Activated CD4-positive, alpha-beta T cell treated with anti-CD3 and anti-CD28 coated beads, Interleukin-2, amount 10 ng/mL, durations not matched to agents 7 days and 5 days (primary cell): ENCODE measurements around the gene DAGLB. TPM values are rescaled to one million over a fixed set of nuclear protein-coding genes. Genes with fewer than 3 reads are reported as not detected.
"Not testable (repeated sequence)": the region's sequence is repeated elsewhere in the genome, so short reads cannot be mapped to it uniquely, and the experiment has no call there.

Experiments used
- CTCF ChIA-PET: fragments of 350-600 bp; sonication (Branson Sonifier 250); formaldehyde crosslinking; loops from one replicate; lab custom pipeline; 2021; ENCODE audit warnings: antibody characterized with exemption; lab: Charles Lee
- POLR2A ChIA-PET: fragments of 350-600 bp; sonication (Branson Sonifier 250); formaldehyde crosslinking; loops from one replicate; lab custom pipeline; 2021; ENCODE audit warnings: antibody characterized with exemption; lab: Charles Lee
- DNase-seq: peaks from one replicate; pipeline ENCODE4 v3.0.0-alpha.2; 2020
- H3K27ac Mint-ChIP-seq: one replicate; pipeline ENCODE4 v1.8.0; 2021; ENCODE audit warnings: mild to moderate bottlenecking, moderate library complexity, mixed read lengths
- H3K27me3 Mint-ChIP-seq: one replicate; pipeline ENCODE4 v1.8.0; 2021; ENCODE audit warnings: mixed read lengths
- H3K36me3 Mint-ChIP-seq: one replicate; pipeline ENCODE4 v1.8.0; 2021; ENCODE audit warnings: low read depth, mixed read lengths
- H3K4me1 Mint-ChIP-seq: one replicate; pipeline ENCODE4 v1.8.0; 2021; ENCODE audit warnings: mixed read lengths
- H3K4me3 Mint-ChIP-seq: one replicate; pipeline ENCODE4 v1.8.0; 2021; ENCODE audit warnings: mild to moderate bottlenecking, moderate library complexity, mixed read lengths
- H3K9me3 Mint-ChIP-seq: one replicate; pipeline ENCODE4 v1.8.0; 2021; ENCODE audit warnings: mixed read lengths
- total RNA-seq, 2 experiments: library from RNA; stranded (reverse); gene quantifications; one replicate each; pipeline ENCODE4 v1.2.3, GENCODE V29; 2021

Gene DAGLB
- total RNA-seq, 2 experiments from 2014 or later: 18.3 to 22.4 TPM

DNA sequence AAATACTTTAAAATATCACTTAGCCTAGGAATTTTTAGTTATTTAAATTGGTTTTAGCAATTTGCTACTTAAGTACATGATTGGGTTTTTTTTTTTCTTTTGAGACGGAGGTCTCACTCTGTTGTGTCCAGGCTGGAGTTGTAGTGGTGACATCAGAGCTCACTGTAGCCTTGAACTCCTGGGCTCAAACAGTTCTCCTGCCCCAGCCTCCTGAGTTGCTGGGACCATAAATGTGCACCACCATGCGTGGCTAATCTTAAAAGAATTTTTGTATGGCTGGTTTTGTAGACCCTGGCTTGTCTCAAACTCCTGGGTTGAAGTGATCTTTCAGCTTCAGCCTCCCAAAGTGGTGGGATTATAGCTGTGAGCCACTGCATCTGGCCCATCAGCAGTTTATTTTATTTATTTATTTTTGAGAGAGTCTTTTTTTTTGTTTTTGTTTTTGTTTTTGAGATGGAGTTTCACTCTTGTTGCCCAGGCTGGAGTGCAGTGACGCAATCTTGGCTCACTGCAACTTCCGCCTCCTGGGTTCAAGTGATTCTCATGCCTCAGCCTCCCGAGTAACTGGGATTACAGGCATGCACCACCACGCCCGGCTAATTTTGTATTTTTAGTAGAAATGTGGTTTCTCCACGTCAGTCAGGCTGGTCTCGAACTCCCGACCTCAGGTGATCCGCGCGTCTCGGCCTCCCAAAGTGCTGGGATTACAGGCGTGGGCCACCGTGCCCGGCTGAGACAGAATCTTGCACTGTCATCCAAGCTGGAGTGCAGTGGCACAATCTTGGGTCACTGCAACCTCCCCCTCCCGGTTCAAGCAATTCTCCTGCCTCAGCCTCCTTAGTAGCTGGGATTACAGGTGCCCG, 47.3 kb downstream of the DAGLB start:
- not testable (repeated sequence) for H3K9me3 Mint-ChIP-seq
- CTCF ChIA-PET: interaction anchor here (0.5 to 2.0 kb wide), 3 partner anchors 7 to 402 kb away, joined by 3 to 8 read pairs (median 4); no protein-coding TSS in a partner anchor

GRCh38 chr7:6399351-6399750, 48.4 kb downstream of the DAGLB start:
- peaks cover 31% of the 10 kb centered on the region for H3K4me1 Mint-ChIP-seq
- no peak overlapping the region for H3K27ac Mint-ChIP-seq
- peaks cover 35% of the 10 kb centered on the region for H3K36me3 Mint-ChIP-seq
- no peak overlapping the region for H3K4me3 Mint-ChIP-seq
- POLR2A ChIA-PET: no interaction called here
- H3K9me3 Mint-ChIP-seq: no peaks in the 10 kb centered on the region
- H3K27me3 Mint-ChIP-seq: no peaks in the 10 kb centered on the region
- CTCF ChIA-PET: interaction anchor here (0.6 to 2.0 kb wide), 4 partner anchors 8 to 84 kb away, joined by 3 to 8 read pairs (median 3); no protein-coding TSS in a partner anchor
- no peak for DNase-seq

More for the DNA sequence above, 47.3 kb downstream of the DAGLB start:
- H3K27me3 Mint-ChIP-seq, H3K4me3 Mint-ChIP-seq, H3K27ac Mint-ChIP-seq, DNase-seq, POLR2A ChIA-PET: not testable (repeated sequence)
- H3K36me3 Mint-ChIP-seq: peaks cover 33% of the 10 kb centered on the region
- H3K4me1 Mint-ChIP-seq: peaks cover 24% of the 10 kb centered on the region

- H3K9me3 Mint-ChIP-seq: no peaks in the 10 kb centered on the region
- no peak for DNase-seq
- no peak overlapping the region for H3K4me3 Mint-ChIP-seq
- no peaks in the 10 kb centered on the region for H3K27me3 Mint-ChIP-seq
- ChIA-PET POLR2A (no interaction called here), CTCF (interaction anchor here (0.8 to 2.0 kb wide), 3 partner anchors 8 to 84 kb away, joined by 3 to 8 read pairs (median 3); no protein-coding TSS in a partner anchor)
- peaks cover 35% of the 10 kb centered on the region for H3K4me1 Mint-ChIP-seq
- peaks cover 36% of the 10 kb centered on the region for H3K36me3 Mint-ChIP-seq
- no peak overlapping the region for H3K27ac Mint-ChIP-seq
These were observed 48.8 kb downstream of the DAGLB start for GRCh38 chr7:6398943-6399342.

GRCh38 chr7:6397759-6398495, 49.8 kb downstream of the DAGLB start:
- CTCF ChIA-PET: interaction anchor here (2.0 kb wide), 1 partner anchor 9 kb away, joined by 8 read pairs; no protein-coding TSS in a partner anchor
- Mint-ChIP-seq H3K4me1 (peaks cover 44% of the 10 kb centered on the region), H3K36me3 (peaks cover 40% of the 10 kb centered on the region), H3K27ac (peak overlapping the region; percentile 54)
- H3K4me3 Mint-ChIP-seq, H3K27me3 Mint-ChIP-seq, DNase-seq, POLR2A ChIA-PET, H3K9me3 Mint-ChIP-seq: not testable (repeated sequence)

DNA sequence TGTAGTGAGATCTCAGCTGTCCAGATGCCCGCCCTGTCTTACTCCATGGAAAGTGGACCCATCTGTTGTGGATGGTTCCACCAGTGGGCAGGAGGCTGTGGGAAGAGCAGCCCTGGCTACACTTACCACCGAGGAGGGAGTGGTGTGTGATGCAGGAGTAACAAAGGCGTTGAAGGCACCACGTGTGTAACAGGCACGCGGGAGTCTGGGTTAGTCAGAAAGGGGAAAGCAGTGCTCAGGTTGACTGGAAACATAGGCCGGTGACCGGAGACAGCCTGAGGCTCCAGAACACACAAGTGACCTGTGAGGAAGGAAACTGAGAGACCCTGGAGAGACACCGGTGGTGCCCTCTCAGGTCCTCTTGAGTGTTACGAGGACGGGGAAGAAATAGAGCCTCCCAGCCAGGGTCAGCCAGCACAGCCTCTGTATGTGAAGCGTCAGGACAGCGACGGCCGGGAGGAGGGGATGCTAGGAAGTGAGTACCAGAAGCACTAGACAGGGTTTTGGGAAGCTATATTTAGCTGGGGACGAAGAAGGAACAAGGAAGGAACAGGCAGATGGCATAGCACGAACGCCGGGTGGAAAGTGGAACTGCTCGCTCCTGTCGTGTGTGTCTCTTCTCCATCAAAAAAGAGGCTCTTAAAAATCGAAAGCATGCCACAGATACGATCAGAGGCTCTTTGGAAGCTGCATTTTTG, 51.7 kb downstream of the DAGLB start:
- ChIA-PET POLR2A (no interaction called here), CTCF (interaction anchor here (1.0 kb wide), 1 partner anchor 14 kb away, joined by 3 read pairs; no protein-coding TSS in a partner anchor)
- H3K9me3 Mint-ChIP-seq: no peaks in the 10 kb centered on the region
- DNase-seq: no peak
- no peaks in the 10 kb centered on the region for H3K27me3 Mint-ChIP-seq
- H3K36me3 Mint-ChIP-seq: peaks cover 32% of the 10 kb centered on the region
- peak overlapping the region; percentile 27 for H3K27ac Mint-ChIP-seq
- no peak overlapping the region for H3K4me3 Mint-ChIP-seq
- H3K4me1 Mint-ChIP-seq: peaks cover 56% of the 10 kb centered on the region

- DNase-seq: no peak
- Mint-ChIP-seq H3K9me3 (no peaks in the 10 kb centered on the region), H3K36me3 (peaks cover 37% of the 10 kb centered on the region), H3K4me1 (peaks cover 51% of the 10 kb centered on the region), H3K4me3 (no peak overlapping the region), H3K27ac (no peak overlapping the region), H3K27me3 (no peaks in the 10 kb centered on the region)
- CTCF ChIA-PET: no interaction called here
- POLR2A ChIA-PET: no interaction called here
These were observed 53.6 kb downstream of the DAGLB start for GRCh38 chr7:6394114-6394513.

DNA sequence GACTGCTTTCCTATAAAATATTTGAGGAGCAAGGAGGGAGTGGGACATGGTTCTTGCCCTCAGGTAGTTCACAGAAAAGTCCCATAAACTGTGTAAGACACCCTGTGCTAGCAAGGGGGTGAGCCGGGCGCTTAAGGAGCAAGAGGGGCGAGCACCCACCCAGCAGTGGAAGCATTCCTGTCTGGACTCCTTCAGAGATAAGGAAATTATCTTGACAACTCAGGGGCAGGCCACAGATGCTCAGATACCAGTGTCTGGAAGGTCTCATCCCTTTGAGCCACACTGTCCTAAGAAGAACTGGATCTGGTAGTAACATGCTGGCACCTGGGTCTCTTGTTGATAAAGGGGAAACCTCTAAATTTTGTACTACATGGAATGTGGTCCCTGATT, 54.1 kb downstream of the DAGLB start:
- Mint-ChIP-seq H3K36me3 (peaks cover 38% of the 10 kb centered on the region), H3K4me3 (no peak overlapping the region), H3K27me3 (no peaks in the 10 kb centered on the region), H3K9me3 (no peaks in the 10 kb centered on the region), H3K4me1 (peaks cover 48% of the 10 kb centered on the region), H3K27ac (peak overlapping the region; percentile 63)
- no peak for DNase-seq
- ChIA-PET CTCF (no interaction called here), POLR2A (no interaction called here)

GRCh38 chr7:6392712-6393666, 54.8 kb downstream of the DAGLB start:
- no peak for DNase-seq
- H3K9me3 Mint-ChIP-seq: no peaks in the 10 kb centered on the region
- ChIA-PET POLR2A (no interaction called here), CTCF (interaction anchor here (1.7 kb wide), 1 partner anchor 37 kb away, joined by 4 read pairs; no protein-coding TSS in a partner anchor)
- H3K4me1 Mint-ChIP-seq: peaks cover 44% of the 10 kb centered on the region
- H3K4me3 Mint-ChIP-seq: no peak overlapping the region
- no peaks in the 10 kb centered on the region for H3K27me3 Mint-ChIP-seq
- peak overlapping the region; percentile 63 for H3K27ac Mint-ChIP-seq
- H3K36me3 Mint-ChIP-seq: peaks cover 41% of the 10 kb centered on the region

GRCh38 chr7:6389728-6390127, 58.0 kb downstream of the DAGLB start:
- Mint-ChIP-seq H3K27me3 (no peaks in the 10 kb centered on the region), H3K4me1 (peaks cover 46% of the 10 kb centered on the region), H3K27ac (no peak overlapping the region), H3K9me3 (no peaks in the 10 kb centered on the region), H3K4me3 (no peak overlapping the region), H3K36me3 (peaks cover 46% of the 10 kb centered on the region)
- ChIA-PET CTCF (interaction anchor here (0.6 to 1.6 kb wide), 2 partner anchors 17 to 64 kb away, joined by 3 to 5 read pairs; no protein-coding TSS in a partner anchor), POLR2A (no interaction called here)
- no peak for DNase-seq

DNA sequence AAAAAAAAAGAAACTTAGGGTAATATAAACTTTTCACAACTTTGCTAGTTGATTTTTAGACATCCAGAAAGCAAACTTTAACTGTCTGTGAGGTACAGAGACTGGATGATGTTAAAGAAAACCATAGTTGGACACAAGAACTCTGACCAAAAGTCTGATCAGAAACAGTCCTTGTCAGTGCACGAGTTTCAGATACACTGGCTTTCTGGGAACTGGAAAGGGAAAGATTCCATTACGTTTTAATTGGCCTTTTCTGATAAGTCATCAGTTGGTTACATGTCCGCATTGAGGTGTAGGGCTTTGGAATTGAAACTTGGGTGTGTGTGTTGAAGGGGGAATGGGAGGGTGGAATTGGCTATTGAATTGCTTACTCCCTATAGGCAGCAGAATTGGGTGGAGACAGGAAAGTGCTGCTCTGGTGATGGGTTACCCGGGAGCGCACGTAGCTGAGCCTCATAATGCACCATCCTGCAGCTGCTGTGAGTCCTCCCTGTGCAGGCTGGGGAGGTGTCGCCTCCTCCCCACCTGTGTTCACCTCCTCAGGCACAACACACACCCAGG, 59.9 kb downstream of the DAGLB start:
- ChIA-PET POLR2A (no interaction called here), CTCF (interaction anchor here (0.6 to 1.6 kb wide), 2 partner anchors 19 to 383 kb away, joined by 3 read pairs; no protein-coding TSS in a partner anchor)
- Mint-ChIP-seq H3K27me3 (no peaks in the 10 kb centered on the region), H3K36me3 (peaks cover 29% of the 10 kb centered on the region), H3K4me3 (no peak overlapping the region), H3K27ac (no peak overlapping the region), H3K4me1 (peaks cover 39% of the 10 kb centered on the region), H3K9me3 (no peaks in the 10 kb centered on the region)
- DNase-seq: no peak

DNA sequence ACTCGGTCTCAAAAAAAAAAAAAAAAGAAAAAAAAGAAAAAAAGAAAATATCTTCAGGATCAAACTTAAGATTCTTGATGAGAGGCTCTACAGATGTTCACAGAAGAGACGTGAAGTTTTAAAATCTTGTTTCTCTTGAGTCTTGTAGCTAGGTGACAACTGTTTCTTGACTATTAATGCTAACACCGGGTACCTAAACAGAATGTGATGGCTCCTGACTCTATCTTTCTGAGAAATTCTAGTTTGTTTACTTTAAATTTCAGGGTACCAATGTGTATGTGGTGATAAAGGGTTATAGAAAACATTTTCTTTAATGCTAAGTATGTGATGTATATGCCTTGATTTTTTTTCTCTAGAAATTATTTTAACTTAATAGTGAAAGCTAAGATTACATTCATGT, 61.0 kb downstream of the DAGLB start:
- ChIA-PET CTCF (interaction anchor here (0.8 to 1.4 kb wide), 2 partner anchors 9 to 11 kb away, joined by 3 to 8 read pairs; no protein-coding TSS in a partner anchor), POLR2A (no interaction called here)
- H3K4me3 Mint-ChIP-seq: no peak overlapping the region
- H3K27me3 Mint-ChIP-seq: no peaks in the 10 kb centered on the region
- peak overlapping the region; percentile 60 for H3K27ac Mint-ChIP-seq
- H3K36me3 Mint-ChIP-seq: peaks cover 26% of the 10 kb centered on the region
- DNase-seq: no peak
- H3K4me1 Mint-ChIP-seq: peaks cover 40% of the 10 kb centered on the region
- no peaks in the 10 kb centered on the region for H3K9me3 Mint-ChIP-seq
